SK-N-SH treated with all-trans-retinoic acid at 6 μM for 48 hours (cell line): ENCODE measurements around the gene ACTN4.

Experiments
- ATAC-seq: fragments of 200-7000 bp; cut with Tn5 transposase; 3 replicates; pipeline ENCODE4 v1.9.1; 2020; ENCODE audit warnings: mild to moderate bottlenecking, moderate library complexity
- ARNTL ChIP-seq: fragments of 450-650 bp; formaldehyde crosslinking; IDR thresholded peaks from 2 replicates; pipeline ENCODE4 v1.5.0; 2020; ENCODE audit warnings: low read depth, mild to moderate bottlenecking, moderate library complexity, borderline replicate concordance
- BACH2 ChIP-seq: fragments of 250-450 bp; sonication (Bioruptor Pico); IDR thresholded peaks from 2 replicates; pipeline ENCODE4 v1.9.0; 2021; ENCODE audit warnings: mild to moderate bottlenecking, borderline replicate concordance
- CSDC2 ChIP-seq: fragments of 250-450 bp; sonication (Bioruptor Pico); IDR thresholded peaks from 2 replicates; pipeline ENCODE4 v1.5.0; 2020; ENCODE audit warnings: mild to moderate bottlenecking, moderate library complexity
- ESRRG ChIP-seq: fragments of 250-450 bp; sonication (Bioruptor Pico); IDR thresholded peaks from 2 replicates; pipeline ENCODE4 v1.6.1; 2021; ENCODE audit warnings: mild to moderate bottlenecking
- GLIS3 ChIP-seq: fragments of 250-450 bp; sonication (Bioruptor Pico); IDR thresholded peaks from 2 replicates; pipeline ENCODE4 v1.5.0; 2020; ENCODE audit warnings: mild to moderate bottlenecking, moderate library complexity
- ISL1 ChIP-seq: fragments of 250-450 bp; sonication (Bioruptor Pico); IDR thresholded peaks from 2 replicates; pipeline ENCODE4 v2.1.2; 2022; ENCODE audit warnings: mild to moderate bottlenecking, moderate library complexity
- PPARA ChIP-seq: fragments of 250-450 bp; sonication (Bioruptor Pico); IDR thresholded peaks from 2 replicates; pipeline ENCODE4 v1.5.0; 2020; ENCODE audit warnings: mild to moderate bottlenecking, borderline replicate concordance
- SNAI2 ChIP-seq: fragments of 250-450 bp; sonication (Bioruptor Pico); IDR thresholded peaks from 2 replicates; pipeline ENCODE4 v1.5.0; 2020; ENCODE audit warnings: mild to moderate bottlenecking, moderate library complexity
- TOX ChIP-seq: fragments of 250-450 bp; sonication (Bioruptor Pico); IDR thresholded peaks from 2 replicates; pipeline ENCODE4 v1.8.0; 2021; ENCODE audit warnings: mild to moderate bottlenecking, moderate library complexity, borderline replicate concordance
- ZFP30 ChIP-seq: fragments of 450-650 bp; formaldehyde crosslinking; IDR thresholded peaks from 2 replicates; pipeline ENCODE4 v1.5.0; 2022; ENCODE audit warnings: mild to moderate bottlenecking, moderate library complexity
- ZNF565 ChIP-seq: fragments of 450-650 bp; formaldehyde crosslinking; conservative IDR thresholded peaks from 2 replicates; pipeline ENCODE4 v1.5.0; 2020; ENCODE audit warnings: low read depth, mild to moderate bottlenecking, moderate library complexity
- ZNF8 ChIP-seq: fragments of 450-650 bp; formaldehyde crosslinking; IDR thresholded peaks from 2 replicates; pipeline ENCODE4 v1.5.0; 2020; ENCODE audit warnings: mild to moderate bottlenecking, moderate library complexity
- TF ChIP-seq, protein P1 (sequence below): fragments of 250-450 bp; sonication (Bioruptor Pico); IDR thresholded peaks from 2 replicates; pipeline ENCODE4 v1.5.1; 2021; ENCODE audit warnings: mild to moderate bottlenecking, moderate library complexity
- TF ChIP-seq, protein P2 (sequence below): fragments of 250-450 bp; sonication (Bioruptor Pico); IDR thresholded peaks from 2 replicates; pipeline ENCODE4 v1.8.0; 2020; ENCODE audit warnings: mild to moderate bottlenecking, moderate library complexity, borderline replicate concordance
- TF ChIP-seq, protein P3 (sequence below): fragments of 250-450 bp; sonication (Bioruptor Pico); IDR thresholded peaks from 2 replicates; pipeline ENCODE4 v1.5.0; 2020; ENCODE audit warnings: mild to moderate bottlenecking, moderate library complexity
- TF ChIP-seq, protein P4 (sequence below): fragments of 250-450 bp; sonication (Bioruptor Pico); IDR thresholded peaks from 2 replicates; pipeline ENCODE4 v1.8.0; 2021; ENCODE audit warnings: low read depth, mild to moderate bottlenecking, moderate library complexity, borderline replicate concordance
- TF ChIP-seq, protein P5 (sequence below): fragments of 250-450 bp; sonication (Bioruptor Pico); IDR thresholded peaks from 2 replicates; pipeline ENCODE4 v1.5.1; 2020; ENCODE audit warnings: low read depth, mild to moderate bottlenecking, moderate library complexity

Gene ACTN4

DNA sequence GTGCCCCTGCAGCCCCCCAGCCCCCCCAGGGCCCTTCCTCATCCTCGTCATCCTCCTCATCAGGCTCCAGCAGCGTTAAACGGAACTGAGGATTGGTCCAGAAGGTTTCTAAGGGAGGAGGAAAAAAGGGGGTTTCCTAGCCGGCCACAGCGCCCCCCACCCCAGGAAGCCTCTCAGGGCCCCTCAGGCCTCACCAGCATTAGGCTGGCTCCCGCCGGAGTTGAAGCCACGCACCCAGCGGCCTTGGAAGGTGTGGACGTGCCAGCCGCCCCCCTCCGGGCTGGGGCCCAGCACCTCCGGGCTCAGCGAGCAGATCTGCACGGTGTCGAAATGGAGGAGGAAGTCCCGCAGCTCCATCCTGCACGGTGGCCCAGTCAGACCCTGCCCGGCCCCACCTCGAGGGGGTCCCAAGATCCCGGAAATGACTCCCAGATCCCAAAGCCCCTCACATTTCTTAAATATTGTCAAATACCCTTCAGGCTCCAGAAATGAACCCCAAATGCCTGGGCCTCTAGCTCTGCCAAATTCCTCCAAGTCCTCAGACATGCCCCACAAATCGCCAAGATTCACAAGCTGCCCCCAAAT is 89.9 kb downstream of the ACTN4 start:
- no peak for ATAC-seq
- no peak for TF ChIP-seq SNAI2 (CRISPR knock-in tag)
- TF ChIP-seq, protein P1, sequence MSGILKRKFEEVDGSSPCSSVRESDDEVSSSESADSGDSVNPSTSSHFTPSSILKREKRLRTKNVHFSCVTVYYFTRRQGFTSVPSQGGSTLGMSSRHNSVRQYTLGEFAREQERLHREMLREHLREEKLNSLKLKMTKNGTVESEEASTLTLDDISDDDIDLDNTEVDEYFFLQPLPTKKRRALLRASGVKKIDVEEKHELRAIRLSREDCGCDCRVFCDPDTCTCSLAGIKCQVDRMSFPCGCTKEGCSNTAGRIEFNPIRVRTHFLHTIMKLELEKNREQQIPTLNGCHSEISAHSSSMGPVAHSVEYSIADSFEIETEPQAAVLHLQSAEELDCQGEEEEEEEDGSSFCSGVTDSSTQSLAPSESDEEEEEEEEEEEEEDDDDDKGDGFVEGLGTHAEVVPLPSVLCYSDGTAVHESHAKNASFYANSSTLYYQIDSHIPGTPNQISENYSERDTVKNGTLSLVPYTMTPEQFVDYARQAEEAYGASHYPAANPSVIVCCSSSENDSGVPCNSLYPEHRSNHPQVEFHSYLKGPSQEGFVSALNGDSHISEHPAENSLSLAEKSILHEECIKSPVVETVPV (CRISPR knock-in tag), result no peak
- no peak for TF ChIP-seq ZFP30
- TF ChIP-seq, protein P2, sequence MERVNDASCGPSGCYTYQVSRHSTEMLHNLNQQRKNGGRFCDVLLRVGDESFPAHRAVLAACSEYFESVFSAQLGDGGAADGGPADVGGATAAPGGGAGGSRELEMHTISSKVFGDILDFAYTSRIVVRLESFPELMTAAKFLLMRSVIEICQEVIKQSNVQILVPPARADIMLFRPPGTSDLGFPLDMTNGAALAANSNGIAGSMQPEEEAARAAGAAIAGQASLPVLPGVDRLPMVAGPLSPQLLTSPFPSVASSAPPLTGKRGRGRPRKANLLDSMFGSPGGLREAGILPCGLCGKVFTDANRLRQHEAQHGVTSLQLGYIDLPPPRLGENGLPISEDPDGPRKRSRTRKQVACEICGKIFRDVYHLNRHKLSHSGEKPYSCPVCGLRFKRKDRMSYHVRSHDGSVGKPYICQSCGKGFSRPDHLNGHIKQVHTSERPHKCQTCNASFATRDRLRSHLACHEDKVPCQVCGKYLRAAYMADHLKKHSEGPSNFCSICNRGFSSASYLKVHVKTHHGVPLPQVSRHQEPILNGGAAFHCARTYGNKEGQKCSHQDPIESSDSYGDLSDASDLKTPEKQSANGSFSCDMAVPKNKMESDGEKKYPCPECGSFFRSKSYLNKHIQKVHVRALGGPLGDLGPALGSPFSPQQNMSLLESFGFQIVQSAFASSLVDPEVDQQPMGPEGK, result no peak
- no peak for TF ChIP-seq TOX
- TF ChIP-seq PPARA, result no peak
- no peak for TF ChIP-seq GLIS3

DNA sequence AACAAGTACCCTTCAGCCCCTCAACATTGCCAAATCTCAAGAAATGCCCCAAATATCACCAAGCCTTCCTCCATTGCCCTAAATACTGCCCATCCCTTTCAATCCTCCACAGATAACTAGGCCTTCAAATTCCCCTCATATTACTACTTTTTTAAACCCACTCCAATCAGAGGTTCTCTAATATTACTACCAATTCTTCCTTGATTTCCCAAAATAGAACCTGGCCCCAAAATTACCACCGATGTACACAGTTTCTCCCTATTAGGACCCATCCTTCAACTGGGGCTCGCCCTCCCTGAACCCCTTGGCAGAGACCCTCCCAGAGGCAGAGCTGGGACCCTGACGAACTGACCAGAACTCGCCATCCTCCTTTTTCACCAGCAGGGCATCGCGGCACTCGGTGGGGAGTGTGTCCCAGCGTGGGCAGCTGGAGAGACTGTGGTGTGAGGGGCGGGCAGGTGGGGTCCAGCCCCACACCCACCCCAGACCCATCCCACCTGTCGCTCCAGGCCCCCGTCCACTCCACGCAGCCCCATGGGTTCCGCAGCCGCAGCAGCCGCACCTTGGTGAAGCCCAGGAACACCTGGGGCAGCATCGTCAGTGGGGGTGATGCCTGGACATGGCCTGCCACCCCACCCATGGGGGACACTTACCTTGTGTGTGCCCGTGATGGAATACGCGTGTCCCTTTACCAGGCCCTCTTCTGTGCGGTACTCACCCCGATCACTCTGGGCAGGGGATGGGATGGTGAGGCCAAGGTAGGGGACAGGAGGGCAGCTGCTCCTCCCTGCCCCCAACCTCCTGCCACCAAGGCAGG is 90.7 kb downstream of the ACTN4 start:
- no peak for TF ChIP-seq ZFP30
- TF ChIP-seq ESRRG (CRISPR knock-in tag), result no peak
- no peak for TF ChIP-seq GLIS3
- TF ChIP-seq, protein P3, sequence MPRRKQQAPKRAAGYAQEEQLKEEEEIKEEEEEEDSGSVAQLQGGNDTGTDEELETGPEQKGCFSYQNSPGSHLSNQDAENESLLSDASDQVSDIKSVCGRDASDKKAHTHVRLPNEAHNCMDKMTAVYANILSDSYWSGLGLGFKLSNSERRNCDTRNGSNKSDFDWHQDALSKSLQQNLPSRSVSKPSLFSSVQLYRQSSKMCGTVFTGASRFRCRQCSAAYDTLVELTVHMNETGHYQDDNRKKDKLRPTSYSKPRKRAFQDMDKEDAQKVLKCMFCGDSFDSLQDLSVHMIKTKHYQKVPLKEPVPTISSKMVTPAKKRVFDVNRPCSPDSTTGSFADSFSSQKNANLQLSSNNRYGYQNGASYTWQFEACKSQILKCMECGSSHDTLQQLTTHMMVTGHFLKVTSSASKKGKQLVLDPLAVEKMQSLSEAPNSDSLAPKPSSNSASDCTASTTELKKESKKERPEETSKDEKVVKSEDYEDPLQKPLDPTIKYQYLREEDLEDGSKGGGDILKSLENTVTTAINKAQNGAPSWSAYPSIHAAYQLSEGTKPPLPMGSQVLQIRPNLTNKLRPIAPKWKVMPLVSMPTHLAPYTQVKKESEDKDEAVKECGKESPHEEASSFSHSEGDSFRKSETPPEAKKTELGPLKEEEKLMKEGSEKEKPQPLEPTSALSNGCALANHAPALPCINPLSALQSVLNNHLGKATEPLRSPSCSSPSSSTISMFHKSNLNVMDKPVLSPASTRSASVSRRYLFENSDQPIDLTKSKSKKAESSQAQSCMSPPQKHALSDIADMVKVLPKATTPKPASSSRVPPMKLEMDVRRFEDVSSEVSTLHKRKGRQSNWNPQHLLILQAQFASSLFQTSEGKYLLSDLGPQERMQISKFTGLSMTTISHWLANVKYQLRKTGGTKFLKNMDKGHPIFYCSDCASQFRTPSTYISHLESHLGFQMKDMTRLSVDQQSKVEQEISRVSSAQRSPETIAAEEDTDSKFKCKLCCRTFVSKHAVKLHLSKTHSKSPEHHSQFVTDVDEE, result no peak
- TF ChIP-seq, protein P4, sequence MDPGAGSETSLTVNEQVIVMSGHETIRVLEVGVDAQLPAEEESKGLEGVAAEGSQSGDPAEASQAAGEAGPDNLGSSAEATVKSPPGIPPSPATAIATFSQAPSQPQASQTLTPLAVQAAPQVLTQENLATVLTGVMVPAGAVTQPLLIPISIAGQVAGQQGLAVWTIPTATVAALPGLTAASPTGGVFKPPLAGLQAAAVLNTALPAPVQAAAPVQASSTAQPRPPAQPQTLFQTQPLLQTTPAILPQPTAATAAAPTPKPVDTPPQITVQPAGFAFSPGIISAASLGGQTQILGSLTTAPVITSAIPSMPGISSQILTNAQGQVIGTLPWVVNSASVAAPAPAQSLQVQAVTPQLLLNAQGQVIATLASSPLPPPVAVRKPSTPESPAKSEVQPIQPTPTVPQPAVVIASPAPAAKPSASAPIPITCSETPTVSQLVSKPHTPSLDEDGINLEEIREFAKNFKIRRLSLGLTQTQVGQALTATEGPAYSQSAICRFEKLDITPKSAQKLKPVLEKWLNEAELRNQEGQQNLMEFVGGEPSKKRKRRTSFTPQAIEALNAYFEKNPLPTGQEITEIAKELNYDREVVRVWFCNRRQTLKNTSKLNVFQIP (CRISPR knock-in tag), result no peak
- no peak for TF ChIP-seq CSDC2 (CRISPR knock-in tag)
- TF ChIP-seq ARNTL (CRISPR knock-in tag), result no peak
- TF ChIP-seq, protein P5, sequence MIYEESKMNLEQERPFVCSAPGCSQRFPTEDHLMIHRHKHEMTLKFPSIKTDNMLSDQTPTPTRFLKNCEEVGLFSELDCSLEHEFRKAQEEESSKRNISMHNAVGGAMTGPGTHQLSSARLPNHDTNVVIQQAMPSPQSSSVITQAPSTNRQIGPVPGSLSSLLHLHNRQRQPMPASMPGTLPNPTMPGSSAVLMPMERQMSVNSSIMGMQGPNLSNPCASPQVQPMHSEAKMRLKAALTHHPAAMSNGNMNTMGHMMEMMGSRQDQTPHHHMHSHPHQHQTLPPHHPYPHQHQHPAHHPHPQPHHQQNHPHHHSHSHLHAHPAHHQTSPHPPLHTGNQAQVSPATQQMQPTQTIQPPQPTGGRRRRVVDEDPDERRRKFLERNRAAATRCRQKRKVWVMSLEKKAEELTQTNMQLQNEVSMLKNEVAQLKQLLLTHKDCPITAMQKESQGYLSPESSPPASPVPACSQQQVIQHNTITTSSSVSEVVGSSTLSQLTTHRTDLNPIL (CRISPR knock-in tag), result no peak
- TF ChIP-seq TOX, result no peak
- TF ChIP-seq PPARA, result no peak
- no peak for TF ChIP-seq SNAI2 (CRISPR knock-in tag)
- no peak for TF ChIP-seq ZNF565 (CRISPR knock-in tag)
- TF ChIP-seq, protein P1 (CRISPR knock-in tag), result no peak
- TF ChIP-seq ZNF8 (CRISPR knock-in tag), result no peak
- TF ChIP-seq, protein P2, result no peak
- TF ChIP-seq BACH2 (CRISPR knock-in tag), result no peak
- TF ChIP-seq ISL1 (CRISPR knock-in tag), result no peak
- TF ChIP-seq, all 23 proteins: peak for 0
- ATAC-seq, result no peak
